Measurements from ENCODE around the gene KLHL2.
A peak's percentile ranks its signal among the peaks of the same experiment; 100 is the strongest.
"Not testable (repeated sequence)": the region's sequence is repeated elsewhere in the genome, so short reads cannot be mapped to it uniquely, and the experiment has no call there.

Gene KLHL2

GRCh38 chr4:165207431-165208220 lies at the start of gene KLHL2:
Gene KLHL2 (plus strand): TSS chr4:165207561. CDS start chr4:165207877, 316 bp downstream.
- DNase-seq, result peak; percentile 62

- no peak for DNase-seq
These were observed 48.6 kb upstream of the KLHL2 start for GRCh38 chr4:165158762-165159161.

- no peak for DNase-seq
These were observed 43.1 kb upstream of the KLHL2 start for GRCh38 chr4:165164257-165164656.

GRCh38 chr4:165166872-165167271 lies 40.5 kb upstream of the KLHL2 start:
- DNase-seq, result not testable (repeated sequence)

GRCh38 chr4:165167650-165168049 lies 39.7 kb upstream of the KLHL2 start:
- no peak for DNase-seq

GRCh38 chr4:165170819-165171218 lies 36.5 kb upstream of the KLHL2 start:
- no peak for DNase-seq

- not testable (repeated sequence) for DNase-seq
These were observed 31.9 kb upstream of the KLHL2 start for GRCh38 chr4:165175470-165175869.

GRCh38 chr4:165175879-165176278 lies 31.5 kb upstream of the KLHL2 start:
- DNase-seq, result no peak

GRCh38 chr4:165177725-165178666 lies 29.4 kb upstream of the KLHL2 start:
- DNase-seq, result no peak

GRCh38 chr4:165184220-165184619 lies 23.1 kb upstream of the KLHL2 start:
- DNase-seq, result no peak

- DNase-seq, result not testable (repeated sequence)
These were observed 22.4 kb upstream of the KLHL2 start for GRCh38 chr4:165184998-165185397.

GRCh38 chr4:165185448-165185847 lies 21.9 kb upstream of the KLHL2 start:
- DNase-seq, result no peak

- no peak for DNase-seq
These were observed 16.6 kb upstream of the KLHL2 start for GRCh38 chr4:165190591-165191347.

- DNase-seq, result no peak
These were observed 16.1 kb upstream of the KLHL2 start for GRCh38 chr4:165191348-165191656.

GRCh38 chr4:165191814-165192499 lies 15.4 kb upstream of the KLHL2 start:
- no peak for DNase-seq

- no peak for DNase-seq
These were observed 14.9 kb upstream of the KLHL2 start for GRCh38 chr4:165192500-165192898.

- no peak for DNase-seq
These were observed 14.4 kb upstream of the KLHL2 start for GRCh38 chr4:165192956-165193355.

GRCh38 chr4:165194368-165194767 lies 13.0 kb upstream of the KLHL2 start:
- no peak for DNase-seq

GRCh38 chr4:165198329-165198728 lies 9.0 kb upstream of the KLHL2 start:
- no peak for DNase-seq

- no peak for DNase-seq
These were observed 8.1 kb upstream of the KLHL2 start for GRCh38 chr4:165199286-165199685.

GRCh38 chr4:165199722-165200121 lies 7.6 kb upstream of the KLHL2 start:
- no peak for DNase-seq

GRCh38 chr4:165201806-165202205 lies 5.6 kb upstream of the KLHL2 start:
- DNase-seq, result no peak
